Ishikawa (cell line): ENCODE data around the gene USP49.

Experiments
- CEBPB ChIP-seq: IDR thresholded peaks from 2 replicates; pipeline ENCODE4 v1.6.1; 2012
- CREB1 ChIP-seq: IDR thresholded peaks from 2 replicates; pipeline ENCODE4 v1.6.1; 2012; ENCODE audit warnings: low read depth
- EGR1 ChIP-seq: IDR thresholded peaks from 2 replicates; pipeline ENCODE4 v1.6.1; 2012
- EP300 ChIP-seq: IDR thresholded peaks from 2 replicates; pipeline ENCODE4 v1.6.1; 2012; ENCODE audit warnings: borderline replicate concordance
- FOXM1 ChIP-seq: IDR thresholded peaks from 2 replicates; pipeline ENCODE4 v1.6.1; 2012; ENCODE audit warnings: low read depth, borderline replicate concordance
- MAX ChIP-seq: IDR thresholded peaks from 2 replicates; pipeline ENCODE4 v1.6.1; 2012
- NFIC ChIP-seq: IDR thresholded peaks from 2 replicates; pipeline ENCODE4 v1.6.1; 2012
- RAD21 ChIP-seq: IDR thresholded peaks from 2 replicates; pipeline ENCODE4 v1.6.1; 2012; ENCODE audit warnings: low read depth
- TAF1 ChIP-seq: IDR thresholded peaks from 2 replicates; pipeline ENCODE4 v1.6.1; 2012; ENCODE audit warnings: low read depth, mild to moderate bottlenecking
- TCF12 ChIP-seq: IDR thresholded peaks from 2 replicates; pipeline ENCODE4 v1.6.1; 2012; ENCODE audit warnings: low read depth
- TEAD4 ChIP-seq: IDR thresholded peaks from 2 replicates; pipeline ENCODE4 v1.6.1; 2012
- YY1 ChIP-seq: IDR thresholded peaks from 2 replicates; pipeline ENCODE4 v1.6.1; 2012; ENCODE audit warnings: low read depth
- ZBTB7A ChIP-seq: IDR thresholded peaks from 2 replicates; pipeline ENCODE4 v1.6.1; 2012; ENCODE audit warnings: low read depth
- TF ChIP-seq, protein P1 (sequence below): IDR thresholded peaks from 2 replicates; pipeline ENCODE4 v1.6.1; 2012; ENCODE audit warnings: low read depth, mild to moderate bottlenecking
- TF ChIP-seq, protein P2 (sequence below): IDR thresholded peaks from 2 replicates; pipeline ENCODE4 v1.6.1; 2012

Gene USP49

GRCh38 chr6:41798901-41799558 is 96.1 kb downstream of the USP49 start:
- TF ChIP-seq CEBPB: no peak
- no peak for TF ChIP-seq ZBTB7A
- TF ChIP-seq FOXM1: no peak
- no peak for TF ChIP-seq TAF1
- TF ChIP-seq YY1: no peak

DNA sequence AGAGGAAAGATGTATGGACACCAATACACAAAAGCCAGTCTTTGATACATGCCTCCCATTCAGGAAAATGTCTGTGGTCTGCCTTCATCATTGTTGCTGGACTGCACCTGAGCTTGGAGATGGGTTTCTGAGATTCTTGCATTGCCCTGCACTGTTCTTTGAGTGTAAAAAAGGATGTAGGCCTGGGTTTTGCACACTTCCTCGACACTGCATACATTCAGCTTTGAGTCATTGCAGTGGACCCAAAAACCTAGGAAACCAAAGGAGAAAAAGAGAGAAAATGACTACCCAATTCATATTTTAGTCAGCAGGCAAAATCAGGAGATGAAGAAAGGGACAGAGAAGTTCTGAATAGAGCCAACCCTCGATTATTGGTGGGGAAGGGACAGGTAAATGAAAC is 98.7 kb downstream of the USP49 start:
- TF ChIP-seq EGR1 (no peak), YY1 (no peak), RAD21 (no peak), FOXM1 (no peak), ZBTB7A (no peak), TCF12 (no peak), MAX (no peak), TEAD4 (no peak), CEBPB (no peak), TAF1 (no peak), NFIC (no peak), CREB1 (no peak), EP300 (no peak)
- TF ChIP-seq, protein P1, sequence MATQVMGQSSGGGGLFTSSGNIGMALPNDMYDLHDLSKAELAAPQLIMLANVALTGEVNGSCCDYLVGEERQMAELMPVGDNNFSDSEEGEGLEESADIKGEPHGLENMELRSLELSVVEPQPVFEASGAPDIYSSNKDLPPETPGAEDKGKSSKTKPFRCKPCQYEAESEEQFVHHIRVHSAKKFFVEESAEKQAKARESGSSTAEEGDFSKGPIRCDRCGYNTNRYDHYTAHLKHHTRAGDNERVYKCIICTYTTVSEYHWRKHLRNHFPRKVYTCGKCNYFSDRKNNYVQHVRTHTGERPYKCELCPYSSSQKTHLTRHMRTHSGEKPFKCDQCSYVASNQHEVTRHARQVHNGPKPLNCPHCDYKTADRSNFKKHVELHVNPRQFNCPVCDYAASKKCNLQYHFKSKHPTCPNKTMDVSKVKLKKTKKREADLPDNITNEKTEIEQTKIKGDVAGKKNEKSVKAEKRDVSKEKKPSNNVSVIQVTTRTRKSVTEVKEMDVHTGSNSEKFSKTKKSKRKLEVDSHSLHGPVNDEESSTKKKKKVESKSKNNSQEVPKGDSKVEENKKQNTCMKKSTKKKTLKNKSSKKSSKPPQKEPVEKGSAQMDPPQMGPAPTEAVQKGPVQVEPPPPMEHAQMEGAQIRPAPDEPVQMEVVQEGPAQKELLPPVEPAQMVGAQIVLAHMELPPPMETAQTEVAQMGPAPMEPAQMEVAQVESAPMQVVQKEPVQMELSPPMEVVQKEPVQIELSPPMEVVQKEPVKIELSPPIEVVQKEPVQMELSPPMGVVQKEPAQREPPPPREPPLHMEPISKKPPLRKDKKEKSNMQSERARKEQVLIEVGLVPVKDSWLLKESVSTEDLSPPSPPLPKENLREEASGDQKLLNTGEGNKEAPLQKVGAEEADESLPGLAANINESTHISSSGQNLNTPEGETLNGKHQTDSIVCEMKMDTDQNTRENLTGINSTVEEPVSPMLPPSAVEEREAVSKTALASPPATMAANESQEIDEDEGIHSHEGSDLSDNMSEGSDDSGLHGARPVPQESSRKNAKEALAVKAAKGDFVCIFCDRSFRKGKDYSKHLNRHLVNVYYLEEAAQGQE: no peak
- TF ChIP-seq, protein P2, sequence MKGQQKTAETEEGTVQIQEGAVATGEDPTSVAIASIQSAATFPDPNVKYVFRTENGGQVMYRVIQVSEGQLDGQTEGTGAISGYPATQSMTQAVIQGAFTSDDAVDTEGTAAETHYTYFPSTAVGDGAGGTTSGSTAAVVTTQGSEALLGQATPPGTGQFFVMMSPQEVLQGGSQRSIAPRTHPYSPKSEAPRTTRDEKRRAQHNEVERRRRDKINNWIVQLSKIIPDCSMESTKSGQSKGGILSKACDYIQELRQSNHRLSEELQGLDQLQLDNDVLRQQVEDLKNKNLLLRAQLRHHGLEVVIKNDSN: no peak

DNA sequence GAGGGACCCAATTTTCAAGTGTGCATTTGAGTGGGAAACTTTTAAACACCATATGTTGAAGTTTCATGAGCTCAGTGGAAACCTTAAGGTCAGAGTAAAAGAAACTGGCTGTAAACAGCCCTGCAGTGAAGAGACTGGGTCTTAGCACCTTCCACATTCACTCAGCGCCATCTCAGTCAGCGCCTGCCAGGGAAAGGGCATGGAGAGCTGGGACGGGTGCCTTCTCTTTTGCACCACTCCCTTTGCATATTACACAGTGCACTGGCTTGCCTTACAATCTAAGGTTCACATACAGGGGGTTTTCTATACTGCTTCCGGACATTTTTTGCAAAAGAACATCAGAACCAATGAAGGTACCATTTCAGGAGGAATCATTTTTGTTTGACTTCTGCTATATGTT is 103.2 kb downstream of the USP49 start:
- TF ChIP-seq, protein P1: no peak
- TF ChIP-seq, protein P2: no peak
- TF ChIP-seq CEBPB (no peak), FOXM1 (no peak), TAF1 (no peak), NFIC (no peak), EGR1 (no peak), EP300 (no peak), MAX (no peak), RAD21 (no peak), YY1 (no peak), CREB1 (no peak), TCF12 (no peak), TEAD4 (no peak), ZBTB7A (no peak)

DNA sequence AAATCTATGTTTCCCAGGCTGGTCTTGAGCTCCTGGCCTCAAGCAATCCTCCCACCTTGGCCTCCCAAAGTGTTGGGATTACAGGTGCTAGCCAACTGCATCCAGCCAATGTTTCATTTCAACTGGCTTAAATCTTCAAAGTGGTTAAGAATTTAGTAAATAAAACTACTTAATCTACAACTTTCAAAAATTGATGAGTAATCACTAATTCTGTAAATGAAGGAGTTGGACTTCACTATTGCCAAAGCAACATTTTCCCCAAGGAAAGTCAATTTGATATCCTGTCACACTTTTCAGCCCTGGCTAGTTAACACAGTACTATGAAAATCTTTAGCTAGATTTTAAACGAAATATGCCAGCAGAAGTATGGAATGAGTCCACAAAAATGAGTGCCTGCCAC is 103.9 kb downstream of the USP49 start:
- TF ChIP-seq NFIC: no peak
- TF ChIP-seq EGR1: no peak
- TF ChIP-seq CEBPB: no peak
- no peak for TF ChIP-seq EP300
- TF ChIP-seq ZBTB7A: no peak
- no peak for TF ChIP-seq YY1
- no peak for TF ChIP-seq FOXM1
- TF ChIP-seq, protein P1: no peak
- TF ChIP-seq CREB1: no peak
- TF ChIP-seq TEAD4: no peak
- no peak for TF ChIP-seq RAD21

DNA sequence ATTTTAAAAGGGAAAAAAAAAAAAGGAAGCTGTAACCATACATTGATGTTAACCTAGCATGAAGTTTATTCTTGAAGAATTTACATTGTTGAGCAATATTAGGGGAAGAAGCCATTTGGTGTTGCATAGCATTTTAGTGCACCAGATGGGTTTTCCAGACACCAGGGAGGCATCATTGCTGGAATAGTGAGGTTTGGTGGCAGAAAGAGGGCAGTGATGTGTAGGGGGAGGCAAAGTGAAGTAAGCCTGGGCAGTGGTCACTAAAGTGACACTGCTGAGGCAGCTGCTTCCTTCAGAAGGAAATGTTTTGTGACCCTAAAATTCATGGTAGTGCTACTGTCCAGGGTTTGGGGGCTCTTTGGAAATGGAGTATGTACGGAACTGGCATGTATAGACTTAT is 105.1 kb downstream of the USP49 start:
- TF ChIP-seq EGR1 (no peak), FOXM1 (no peak), CEBPB (no peak), ZBTB7A (no peak), NFIC (no peak)
- TF ChIP-seq, protein P2: no peak
